GM19463 (cell line): ENCODE data around the gene HCAR1.
A peak's percentile ranks its signal among the peaks of the same experiment; 100 is the strongest.
"Not testable (repeated sequence)": the region's sequence is repeated elsewhere in the genome, so short reads cannot be mapped to it uniquely, and the experiment has no call there.

Source experiments
- ATAC-seq: cut with Tn5 transposase; IDR thresholded peaks from one replicate; pipeline ENCODE4 v1.9.1; 2021; ENCODE audit warnings: mild to moderate bottlenecking, moderate library complexity; ENCODE audit not compliant: unreplicated experiment

HCAR1 gene

GRCh38 chr12:122730215-122731014 lies at the start of gene HCAR1:
Gene HCAR1 (minus strand): TSS chr12:122730844. CDS start chr12:122730339, 505 bp downstream.
- ATAC-seq = no peak

GRCh38 chr12:122757568-122757967 lies 26.9 kb upstream of the HCAR1 start:
- no peak for ATAC-seq

- ATAC-seq = no peak
Measured at GRCh38 chr12:122754790-122755189, 24.1 kb upstream of the HCAR1 start.

- ATAC-seq = no peak
Measured at GRCh38 chr12:122753319-122753650, 22.6 kb upstream of the HCAR1 start.

GRCh38 chr12:122752464-122753318 lies 22.0 kb upstream of the HCAR1 start, which contains the start of gene DENR:
Gene DENR (plus strand): TSS chr12:122752824. CDS start chr12:122753702, 878 bp downstream.
- peak; percentile 93 for ATAC-seq

GRCh38 chr12:122750781-122751515 lies 20.3 kb upstream of the HCAR1 start:
- ATAC-seq = not testable (repeated sequence)

- no peak for ATAC-seq
Measured at GRCh38 chr12:122749569-122750332, 19.1 kb upstream of the HCAR1 start.

- no peak for ATAC-seq
Measured at GRCh38 chr12:122747224-122748135, 16.8 kb upstream of the HCAR1 start.

- ATAC-seq = no peak
Measured at GRCh38 chr12:122743895-122744525, 13.4 kb upstream of the HCAR1 start.

- no peak for ATAC-seq
Measured at GRCh38 chr12:122740351-122740750, 9.7 kb upstream of the HCAR1 start.

- no peak for ATAC-seq
Measured at GRCh38 chr12:122738571-122738970, 7.9 kb upstream of the HCAR1 start.

- no peak for ATAC-seq
Measured at GRCh38 chr12:122732611-122733010, 2.0 kb upstream of the HCAR1 start.

- ATAC-seq = no peak
Measured at GRCh38 chr12:122732170-122732569, 1.5 kb upstream of the HCAR1 start.

- no peak for ATAC-seq
Measured at GRCh38 chr12:122729583-122730214, 945 bp downstream of the HCAR1 start.

GRCh38 chr12:122726080-122726558 lies 4.5 kb downstream of the HCAR1 start:
- ATAC-seq = peak; percentile 34

GRCh38 chr12:122725452-122726079 lies 5.1 kb downstream of the HCAR1 start:
- ATAC-seq = no peak

- ATAC-seq = no peak
Measured at GRCh38 chr12:122724641-122725243, 5.9 kb downstream of the HCAR1 start.
